Activated CD4-positive, alpha-beta T cell treated with anti-CD3 and anti-CD28 coated beads for 36 hours (primary cell): ENCODE results near the gene FGD4. TPM values are rescaled to one million over a fixed set of nuclear protein-coding genes. Genes with fewer than 3 reads are reported as not detected.

Experiments
- ATAC-seq: fragments of 200-7000 bp; cut with Tn5 transposase; one replicate; pipeline ENCODE4 v1.10.0; 2021; ENCODE audit warnings: mild to moderate bottlenecking, moderate library complexity
- CTCF ChIA-PET: fragments of 350-600 bp; sonication (Branson Sonifier 250); formaldehyde crosslinking; loops from one replicate; lab custom pipeline; 2021; ENCODE audit warnings: antibody characterized with exemption; lab: Charles Lee
- POLR2A ChIA-PET: fragments of 350-600 bp; sonication (Branson Sonifier 250); formaldehyde crosslinking; loops from one replicate; lab custom pipeline; 2021; ENCODE audit warnings: antibody characterized with exemption, inconsistent platforms; lab: Charles Lee
- DNase-seq: peaks from one replicate; pipeline ENCODE4 v3.0.0-alpha.2; 2020
- H3K27ac Mint-ChIP-seq: one replicate; pipeline ENCODE4 v1.8.0; 2021; ENCODE audit warnings: mixed read lengths
- H3K27me3 Mint-ChIP-seq: one replicate; pipeline ENCODE4 v1.8.0; 2021; ENCODE audit warnings: mixed read lengths
- H3K36me3 Mint-ChIP-seq: one replicate; pipeline ENCODE4 v1.8.0; 2021; ENCODE audit warnings: low read depth, mixed read lengths
- H3K4me1 Mint-ChIP-seq: one replicate; pipeline ENCODE4 v1.8.0; 2021; ENCODE audit warnings: mixed read lengths
- H3K4me3 Mint-ChIP-seq: one replicate; pipeline ENCODE4 v1.8.0; 2021; ENCODE audit warnings: mild to moderate bottlenecking, moderate library complexity, mixed read lengths
- H3K9me3 Mint-ChIP-seq: one replicate; pipeline ENCODE4 v1.8.0; 2021; ENCODE audit warnings: low read depth, mixed read lengths
- intact Hi-C, 2 experiments: fragments of 100-400 bp; cut with DNase I in 1 of 2; cut with micrococcal nuclease in 1 of 2; formaldehyde crosslinking; loops; one replicate each; pipeline versions ENCODE4 v1.14.2 to v1.15.1; 2022 to 2024; cut with DNase I, micrococcal nuclease
- total RNA-seq, 2 experiments: library from RNA; stranded (reverse); gene quantifications; one replicate each; pipeline ENCODE4 v1.2.3, GENCODE V29; 2021

The FGD4 gene
- total RNA-seq, 2 experiments from 2014 or later = 0.07 TPM; not detected in 1

DNA sequence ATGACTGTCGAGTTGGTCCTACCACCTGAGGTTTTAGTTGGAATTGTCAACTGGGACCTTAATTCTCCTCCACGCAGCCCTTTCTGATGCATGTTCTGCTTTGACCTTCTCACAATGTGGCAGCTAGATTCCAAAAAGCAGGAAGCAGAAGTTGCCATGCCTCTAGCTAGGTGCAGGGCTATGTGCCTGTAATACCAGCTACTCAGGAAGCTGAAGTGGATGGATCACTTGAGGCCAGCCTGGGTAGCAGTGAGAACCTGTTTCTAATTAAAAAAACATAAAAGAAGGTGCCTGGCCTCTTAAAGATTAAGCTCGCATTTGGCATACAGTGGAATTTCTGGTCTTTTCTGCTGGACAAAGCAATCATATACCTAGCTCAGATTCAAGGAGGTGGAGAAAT, 77.1 kb downstream of the FGD4 start:
- Mint-ChIP-seq H3K27me3 (no peaks in the 10 kb centered on the region), H3K36me3 (no peaks in the 10 kb centered on the region), H3K9me3 (no peaks in the 10 kb centered on the region), H3K4me1 (no peaks in the 10 kb centered on the region), H3K4me3 (no peak overlapping the region), H3K27ac (no peak overlapping the region)
- no peak for DNase-seq
- intact Hi-C loops = no loop called here
- CTCF ChIA-PET = interaction anchor here (0.8 to 1.5 kb wide), 2 partner anchors 20 to 181 kb away, joined by 5 read pairs; no protein-coding TSS in a partner anchor
- POLR2A ChIA-PET = no interaction called here
- ATAC-seq = no peak

DNA sequence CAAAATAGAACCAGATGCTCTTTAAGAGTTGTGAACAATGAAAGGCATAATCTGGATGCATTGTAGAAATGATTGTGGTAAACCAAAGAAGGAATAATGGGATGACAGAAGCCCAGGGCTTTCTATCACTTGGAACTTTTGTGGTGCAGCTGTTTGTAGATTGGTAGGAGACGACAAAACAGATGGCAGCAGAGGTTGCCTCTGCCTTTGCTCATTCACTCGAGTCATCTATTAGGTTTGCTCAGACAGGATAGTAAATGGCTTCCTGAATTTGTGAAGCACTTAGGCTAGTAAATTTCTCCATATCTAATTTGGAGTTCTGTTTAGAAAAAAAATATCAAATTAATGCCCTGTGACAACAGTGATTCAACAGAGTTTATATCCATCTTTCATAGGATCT, 78.4 kb downstream of the FGD4 start:
- ChIA-PET POLR2A (no interaction called here), CTCF (no interaction called here)
- intact Hi-C loops = no loop called here
- Mint-ChIP-seq H3K4me3 (no peak overlapping the region), H3K27me3 (no peaks in the 10 kb centered on the region), H3K4me1 (no peaks in the 10 kb centered on the region), H3K9me3 (no peaks in the 10 kb centered on the region), H3K36me3 (no peaks in the 10 kb centered on the region), H3K27ac (no peak overlapping the region)
- DNase-seq = no peak
- ATAC-seq = no peak

- Mint-ChIP-seq H3K27ac (no peak overlapping the region), H3K4me1 (no peaks in the 10 kb centered on the region), H3K27me3 (no peaks in the 10 kb centered on the region), H3K4me3 (no peak overlapping the region), H3K36me3 (no peaks in the 10 kb centered on the region), H3K9me3 (no peaks in the 10 kb centered on the region)
- POLR2A ChIA-PET = no interaction called here
- DNase-seq = no peak
- CTCF ChIA-PET = no interaction called here
- intact Hi-C loops = no loop called here
- no peak for ATAC-seq
Observed at GRCh38 chr12:32478166-32478565, 78.8 kb downstream of the FGD4 start.

- CTCF ChIA-PET = no interaction called here
- Mint-ChIP-seq H3K36me3 (no peaks in the 10 kb centered on the region), H3K27me3 (no peaks in the 10 kb centered on the region), H3K9me3 (no peaks in the 10 kb centered on the region), H3K27ac (no peak overlapping the region), H3K4me1 (no peaks in the 10 kb centered on the region), H3K4me3 (no peak overlapping the region)
- ATAC-seq = no peak
- no peak for DNase-seq
- POLR2A ChIA-PET = no interaction called here
- intact Hi-C loops = no loop called here
Observed at GRCh38 chr12:32478858-32479725, 79.7 kb downstream of the FGD4 start.

GRCh38 chr12:32482226-32482625, 82.9 kb downstream of the FGD4 start:
- Mint-ChIP-seq H3K27me3 (no peaks in the 10 kb centered on the region), H3K4me3 (no peak overlapping the region), H3K9me3 (no peaks in the 10 kb centered on the region), H3K4me1 (no peaks in the 10 kb centered on the region), H3K36me3 (no peaks in the 10 kb centered on the region), H3K27ac (no peak overlapping the region)
- CTCF ChIA-PET = interaction anchor here (0.6 kb wide), 1 partner anchor 11 kb away, joined by 4 read pairs; no protein-coding TSS in a partner anchor
- ATAC-seq (no peak), DNase-seq (no peak)
- intact Hi-C loops = no loop called here
- POLR2A ChIA-PET = no interaction called here

GRCh38 chr12:32483499-32483898, 84.1 kb downstream of the FGD4 start:
- POLR2A ChIA-PET = no interaction called here
- CTCF ChIA-PET = interaction anchor here (1.9 kb wide), 1 partner anchor 118 kb away, joined by 4 read pairs; no protein-coding TSS in a partner anchor

GRCh38 chr12:32483993-32484392, 84.6 kb downstream of the FGD4 start:
- ChIA-PET POLR2A (no interaction called here), CTCF (interaction anchor here (1.9 kb wide), 1 partner anchor 118 kb away, joined by 4 read pairs; no protein-coding TSS in a partner anchor)
- DNase-seq (no peak), ATAC-seq (no peak)
- Mint-ChIP-seq H3K9me3 (no peaks in the 10 kb centered on the region), H3K27me3 (peaks cover under 1% of the 10 kb centered on the region), H3K27ac (no peak overlapping the region), H3K36me3 (no peaks in the 10 kb centered on the region), H3K4me1 (no peaks in the 10 kb centered on the region), H3K4me3 (no peak overlapping the region)
- intact Hi-C loops = no loop called here

More at GRCh38 chr12:32483499-32483898, 84.1 kb downstream of the FGD4 start:
- intact Hi-C loops = no loop called here
- Mint-ChIP-seq H3K27ac (no peak overlapping the region), H3K36me3 (no peaks in the 10 kb centered on the region), H3K27me3 (no peaks in the 10 kb centered on the region), H3K4me1 (no peaks in the 10 kb centered on the region), H3K4me3 (no peak overlapping the region), H3K9me3 (no peaks in the 10 kb centered on the region)
- DNase-seq (no peak), ATAC-seq (no peak)

- H3K4me3 Mint-ChIP-seq = no peak overlapping the region
- peaks cover 2% of the 10 kb centered on the region for H3K27me3 Mint-ChIP-seq
- ChIA-PET POLR2A (no interaction called here), CTCF (interaction anchor here (0.6 kb wide), 2 partner anchors 974 to 1224 kb away, joined by 3 read pairs; no protein-coding TSS in a partner anchor)
- H3K9me3 Mint-ChIP-seq = no peaks in the 10 kb centered on the region
- no peak for DNase-seq
- no peaks in the 10 kb centered on the region for H3K36me3 Mint-ChIP-seq
- intact Hi-C loops = no loop called here
- ATAC-seq = no peak
- no peaks in the 10 kb centered on the region for H3K4me1 Mint-ChIP-seq
- H3K27ac Mint-ChIP-seq = no peak overlapping the region
Observed at GRCh38 chr12:32486158-32486557, 86.8 kb downstream of the FGD4 start.

- DNase-seq = no peak
- no peaks in the 10 kb centered on the region for H3K4me1 Mint-ChIP-seq
- H3K27me3 Mint-ChIP-seq = peaks cover 2% of the 10 kb centered on the region
- ChIA-PET POLR2A (no interaction called here), CTCF (no interaction called here)
- intact Hi-C loops = no loop called here
- no peaks in the 10 kb centered on the region for H3K9me3 Mint-ChIP-seq
- H3K36me3 Mint-ChIP-seq = no peaks in the 10 kb centered on the region
- no peak overlapping the region for H3K27ac Mint-ChIP-seq
- no peak overlapping the region for H3K4me3 Mint-ChIP-seq
- no peak for ATAC-seq
Observed at GRCh38 chr12:32488132-32488531, 88.8 kb downstream of the FGD4 start.

DNA sequence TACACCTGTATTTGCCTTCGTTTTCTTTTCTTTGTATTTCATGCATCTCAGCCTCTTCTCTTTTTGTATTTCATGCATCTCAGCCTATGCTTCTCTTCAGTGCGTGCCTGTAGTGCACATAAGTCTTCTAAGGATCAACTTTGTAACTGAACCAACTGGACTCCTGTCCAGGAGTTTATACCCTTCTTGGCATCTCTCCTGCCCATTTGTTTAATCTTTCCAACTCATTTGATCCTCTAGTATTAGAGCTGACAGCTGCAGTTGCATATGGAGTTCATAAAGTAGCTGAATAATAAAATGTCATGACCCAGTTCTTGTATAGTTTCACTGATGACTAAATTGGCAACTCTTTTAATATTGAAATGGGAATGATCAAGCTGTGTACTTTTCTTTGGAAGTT, 89.7 kb downstream of the FGD4 start:
- Mint-ChIP-seq H3K36me3 (no peaks in the 10 kb centered on the region), H3K4me3 (no peak overlapping the region), H3K27ac (no peak overlapping the region), H3K4me1 (no peaks in the 10 kb centered on the region), H3K9me3 (no peaks in the 10 kb centered on the region), H3K27me3 (peaks cover 2% of the 10 kb centered on the region)
- POLR2A ChIA-PET = no interaction called here
- CTCF ChIA-PET = interaction anchor here (1.2 kb wide), 1 partner anchor 24 kb away, joined by 3 read pairs; no protein-coding TSS in a partner anchor
- ATAC-seq = no peak
- intact Hi-C loops = no loop called here
- no peak for DNase-seq

GRCh38 chr12:32490801-32491200, 91.4 kb downstream of the FGD4 start:
- Mint-ChIP-seq H3K4me3 (no peak overlapping the region), H3K27me3 (peaks cover 2% of the 10 kb centered on the region), H3K27ac (no peak overlapping the region), H3K4me1 (no peaks in the 10 kb centered on the region), H3K9me3 (no peaks in the 10 kb centered on the region), H3K36me3 (no peaks in the 10 kb centered on the region)
- ChIA-PET POLR2A (no interaction called here), CTCF (no interaction called here)
- DNase-seq (no peak), ATAC-seq (no peak)
- intact Hi-C loops = no loop called here

DNA sequence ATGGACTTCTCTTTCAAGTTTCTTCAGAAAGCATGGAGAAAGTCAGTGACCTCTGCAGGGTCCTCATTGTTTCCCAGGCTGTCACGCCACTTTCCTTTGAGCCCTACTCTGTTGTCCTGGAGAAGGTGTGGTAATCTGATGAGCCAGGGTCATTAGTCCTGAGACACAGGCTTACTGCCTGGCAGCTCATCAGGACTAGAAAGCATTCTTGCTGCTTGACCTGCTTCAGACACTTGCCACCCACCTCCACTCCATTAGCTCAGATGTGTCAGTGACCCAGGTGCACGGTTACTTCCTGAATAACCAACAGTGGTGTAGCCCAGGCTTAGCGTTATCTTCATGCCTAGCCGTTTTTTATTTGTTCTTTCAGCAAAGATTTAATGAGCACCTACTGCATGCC, 93.9 kb downstream of the FGD4 start:
- intact Hi-C loops = no loop called here
- ATAC-seq (no peak), DNase-seq (no peak)
- Mint-ChIP-seq H3K36me3 (no peaks in the 10 kb centered on the region), H3K4me1 (no peaks in the 10 kb centered on the region), H3K27me3 (peaks cover 2% of the 10 kb centered on the region), H3K27ac (no peak overlapping the region), H3K9me3 (no peaks in the 10 kb centered on the region), H3K4me3 (no peak overlapping the region)
- ChIA-PET POLR2A (no interaction called here), CTCF (no interaction called here)
